HepG2 (cell line): ENCODE results near the gene FUCA1. TPM values are rescaled to one million over a fixed set of nuclear protein-coding genes. Genes with fewer than 3 reads are reported as not detected.

Source experiments
- ATAC-seq: fragments of 200-7000 bp; cut with Tn5 transposase; 3 replicates; pipeline ENCODE4 v1.9.1; 2020; ENCODE audit warnings: mild to moderate bottlenecking, moderate library complexity
- BruUV-seq: library from RNA; stranded (reverse); fragments of 400-500 nt; replicated peaks from 2 replicates; lab custom pipeline; 2021; lab: Mats Ljungman, UMichigan
- CTCF ChIA-PET: fragments of 300-600 bp; formaldehyde crosslinking; extraction: SDS; loops from one replicate; lab custom pipeline; 2021; ENCODE audit warnings: low total read pairs, inconsistent platforms, low intra/inter-chr PET ratio; lab: Yijun Ruan, JAX
- POLR2A ChIA-PET: fragments of 350-600 bp; sonication (Branson Sonifier 250); formaldehyde crosslinking; loops from one replicate; lab custom pipeline; 2020; ENCODE audit warnings: antibody characterized with exemption, inconsistent platforms; lab: Yijun Ruan, JAX
- DNase-seq: peaks from one replicate; pipeline ENCODE4 v3.0.0-alpha.2; 2015; ENCODE audit warnings: low spot score
- FAIRE-seq: peaks from 3 replicates; lab custom pipeline; 2011; peaks lifted over from hg19 to GRCh38; lab: Jason Lieb, UNC
- H2AFZ ChIP-seq: one replicate; pipeline ENCODE4 v1.6.1; 2011; ENCODE audit warnings: low read length, inconsistent platforms
- H3K27ac ChIP-seq: fragments of 300-600 bp; 3 replicates; pipeline ENCODE4 v1.8.0; 2011; ENCODE audit warnings: mixed run types, mild to moderate bottlenecking, mixed read lengths, low read length, inconsistent platforms; ENCODE audit not compliant: insufficient read depth; ENCODE audit errors: extremely low read length
- H3K27me3 ChIP-seq, 2 experiments: fragments of 200-600 bp in 1 of 2; 2 replicates in 1 of 2; 3 replicates in 1 of 2; pipeline versions ENCODE4 v1.6.0 to v1.8.0; 2011; ENCODE audit warnings: low read length in 2 of 2, mild to moderate bottlenecking in 2 of 2, moderate library complexity in 2 of 2, inconsistent platforms in 1 of 2; ENCODE audit not compliant: insufficient read depth in 2 of 2, control insufficient read depth in 1 of 2
- H3K36me3 ChIP-seq, 2 experiments: fragments of 200-600 bp in 1 of 2; replicated peaks in 1 of 2; 2 replicates in 1 of 2; 3 replicates in 1 of 2; pipeline versions ENCODE4 v1.5.1 to v1.8.0; 2011; ENCODE audit warnings: low read length in 2 of 2, inconsistent platforms in 1 of 2; ENCODE audit not compliant: insufficient read depth in 2 of 2, control insufficient read depth in 1 of 2
- H3K4me1 ChIP-seq: 2 replicates; pipeline ENCODE4 v1.5.1; 2012; ENCODE audit warnings: low read length, inconsistent platforms; ENCODE audit not compliant: insufficient read depth
- H3K4me2 ChIP-seq: 2 replicates; pipeline ENCODE4 v1.6.0; 2011; ENCODE audit warnings: low read depth, low read length, inconsistent platforms
- H3K4me3 ChIP-seq, 3 experiments: fragments of 200-600 bp in 1 of 3; sonication (generic), shearing (Covaris generic) in 1 of 3; replicated peaks in 1 of 3; 2 replicates each; pipeline ENCODE4 v1.5.1; 2011 to 2016; ENCODE audit warnings: low read length in 3 of 3, inconsistent platforms in 2 of 3, low read depth in 2 of 3, mild to moderate bottlenecking in 2 of 3, control low read depth in 1 of 3, mixed read lengths in 1 of 3; ENCODE audit not compliant: insufficient read depth in 1 of 3
- H3K79me2 ChIP-seq: one replicate; pipeline ENCODE4 v1.6.1; 2011; ENCODE audit warnings: low read length, inconsistent platforms; ENCODE audit not compliant: insufficient read depth
- H3K9ac ChIP-seq: 2 replicates; pipeline ENCODE4 v1.6.0; 2011; ENCODE audit warnings: mild to moderate bottlenecking, low read depth, low read length, inconsistent platforms; ENCODE audit not compliant: insufficient read depth
- H3K9me3 ChIP-seq: 2 replicates; pipeline ENCODE4 v1.5.1; 2012; ENCODE audit warnings: mild to moderate bottlenecking, low read length
- H4K20me1 ChIP-seq: 2 replicates; pipeline ENCODE4 v1.6.0; 2011; ENCODE audit warnings: inconsistent platforms, mild to moderate bottlenecking, low read length, moderate library complexity; ENCODE audit not compliant: insufficient read depth
- ISL2 ChIP-seq: sonication (generic); formaldehyde crosslinking; IDR thresholded peaks from 2 replicates; pipeline ENCODE4 v1.5.0; 2020; ENCODE audit warnings: missing genetic modification reagents
- JDP2 ChIP-seq: sonication (generic); formaldehyde crosslinking; IDR thresholded peaks from 2 replicates; pipeline ENCODE4 v1.8.1; 2022; ENCODE audit warnings: missing genetic modification reagents, borderline replicate concordance
- KMT2B ChIP-seq: IDR thresholded peaks from 2 replicates; pipeline ENCODE4 v1.6.1; 2016; ENCODE audit warnings: missing genetic modification reagents, missing compliant biosample characterization
- NKX3-1 ChIP-seq: sonication (generic); formaldehyde crosslinking; IDR thresholded peaks from 2 replicates; pipeline ENCODE4 v1.5.0; 2020; ENCODE audit warnings: missing genetic modification reagents
- NR2C2 ChIP-seq: sonication (generic); formaldehyde crosslinking; IDR thresholded peaks from 2 replicates; pipeline ENCODE4 v1.4.0; 2020; ENCODE audit warnings: missing genetic modification reagents, mild to moderate bottlenecking, moderate library complexity, borderline replicate concordance
- TCF7 ChIP-seq: sonication (generic); IDR thresholded peaks from 2 replicates; pipeline ENCODE4 v1.6.1; 2016; ENCODE audit warnings: antibody characterized with exemption, low read depth
- YEATS2 ChIP-seq: sonication (generic); formaldehyde crosslinking; IDR thresholded peaks from 2 replicates; pipeline ENCODE4 v1.4.0; 2020; ENCODE audit warnings: missing genetic modification reagents, borderline replicate concordance
- ZFP82 ChIP-seq: sonication (generic); formaldehyde crosslinking; IDR thresholded peaks from 2 replicates; pipeline ENCODE4 v1.5.1; 2020; ENCODE audit warnings: mild to moderate bottlenecking, missing genetic modification reagents, borderline replicate concordance
- ZIK1 ChIP-seq: sonication (generic); formaldehyde crosslinking; IDR thresholded peaks from 2 replicates; pipeline ENCODE4 v1.5.0; 2020; ENCODE audit warnings: mild to moderate bottlenecking, low read depth, missing genetic modification reagents, borderline replicate concordance
- ZNF24 ChIP-seq: fragments of 450-650 bp; IDR thresholded peaks from 2 replicates; pipeline ENCODE4 v1.6.1; 2017; ENCODE audit warnings: antibody characterized with exemption, mild to moderate bottlenecking
- ZNF782 ChIP-seq: sonication (generic); formaldehyde crosslinking; IDR thresholded peaks from 2 replicates; pipeline ENCODE4 v1.4.0; 2020; ENCODE audit warnings: missing genetic modification reagents, mild to moderate bottlenecking, borderline replicate concordance
- ZNF839 ChIP-seq: sonication (generic); formaldehyde crosslinking; IDR thresholded peaks from 2 replicates; pipeline ENCODE4 v1.4.0; 2020; ENCODE audit warnings: missing genetic modification reagents, mild to moderate bottlenecking, borderline replicate concordance
- WGBS: methylation state at CpG from one replicate; pipeline ENCODE4 v1.1.6; 2017; ENCODE audit warnings: low lambda C conversion rate; 5-methylcytosine and 5-hydroxymethylcytosine counted together
- in situ Hi-C: cut with HindIII; loops from 2 replicates; pipeline ENCODE4 v1.10.0; 2017; ENCODE audit warnings: low pct_unique_long_range_greater_than_20kb; ENCODE audit not compliant: extremely low pct_ligation_motif_present
- intact Hi-C: fragments of 100-400 bp; cut with micrococcal nuclease; formaldehyde crosslinking; loops from one replicate; pipeline ENCODE4 v1.10.0; 2022; ENCODE audit not compliant: unreplicated experiment
- polyA plus RNA-seq, 8 experiments: library from polyadenylated mRNA; depleted of rRNA in 3 of 8; stranded (reverse) in 7 of 8; unstranded in 1 of 8; fragments of >200 nt; fragmentation: Illumina TruSeq in 4 of 8; extraction: Trizol in 4 of 8; gene quantifications; 2 replicates each; pipeline versions ENCODE4 v1.2.1 to v1.2.3, GENCODE V29; 2011 to 2016; ENCODE audit warnings: low read depth in 4 of 8, missing spikeins in 1 of 8, mixed read lengths in 1 of 8; ENCODE audit not compliant: insufficient read depth in 1 of 8
- total RNA-seq, 5 experiments: library from RNA; depleted of rRNA; stranded (reverse); fragments of >200 nt; fragmentation: Illumina TruSeq; extraction: Trizol; gene quantifications; 2 replicates each; pipeline ENCODE4 v1.2.3, GENCODE V29; 2016; ENCODE audit warnings: low read depth in 1 of 5
- TF ChIP-seq, protein P1 (sequence below): sonication (generic); formaldehyde crosslinking; IDR thresholded peaks from 2 replicates; pipeline ENCODE4 v1.8.1; 2022; ENCODE audit warnings: low read depth, mild to moderate bottlenecking, missing genetic modification reagents
- TF ChIP-seq, protein P2 (sequence below): sonication (generic); formaldehyde crosslinking; IDR thresholded peaks from 2 replicates; pipeline ENCODE4 v1.5.0; 2020; ENCODE audit warnings: missing genetic modification reagents, mild to moderate bottlenecking, borderline replicate concordance
- TF ChIP-seq, protein P3 (sequence below): sonication (generic); formaldehyde crosslinking; IDR thresholded peaks from 2 replicates; pipeline ENCODE4 v1.9.0; 2021; ENCODE audit warnings: missing genetic modification reagents, borderline replicate concordance

Gene FUCA1
- total and polyA plus RNA-seq, 2 of the 13 experiments (the other 11 are each of a cell fraction or from before 2014, with no cell fraction given) = 32.7 to 33.6 TPM

GRCh38 chr1:23816361-23816760, 51.7 kb downstream of the FUCA1 start (continued):
- TF ChIP-seq ZNF24 (no peak), ZIK1 (CRISPR knock-in tag) (no peak), ZFP82 (CRISPR knock-in tag) (no peak)

GRCh38 chr1:23814016-23814415, 54.1 kb downstream of the FUCA1 start:
- intact Hi-C loops = no loop called here
- H3K4me2 ChIP-seq = no peak overlapping the region
- H4K20me1 ChIP-seq = no peaks in the 10 kb centered on the region
- ATAC-seq (no peak), DNase-seq (no peak), FAIRE-seq (no peak)
- H2AFZ ChIP-seq = no peak overlapping the region
- H3K36me3 ChIP-seq = peaks cover 2 to 32% of the 10 kb centered on the region in 2 experiments; a peak in 2 of 5 replicates
- no peak overlapping the region for H3K9ac ChIP-seq
- H3K27me3 ChIP-seq = no peaks in the 10 kb centered on the region
- ChIA-PET POLR2A (interaction anchor here (1.1 to 4.7 kb wide), 2 partner anchors 9 to 10 kb away, joined by 3 to 71 read pairs; partner anchors contain the start of gene HMGCL), CTCF (no interaction called here)
- no peaks in the 10 kb centered on the region for H3K9me3 ChIP-seq
- in situ Hi-C loops = no loop called here
- peaks cover 15% of the 10 kb centered on the region for H3K4me1 ChIP-seq
- no TSS peak for BruUV-seq
- H3K4me3 ChIP-seq = no peak overlapping the region
- no peaks in the 10 kb centered on the region for H3K79me2 ChIP-seq
- WGBS = 89% methylated on average over 3 of the region's 4 CpGs
- no peak overlapping the region for H3K27ac ChIP-seq
- TF ChIP-seq, protein P1, sequence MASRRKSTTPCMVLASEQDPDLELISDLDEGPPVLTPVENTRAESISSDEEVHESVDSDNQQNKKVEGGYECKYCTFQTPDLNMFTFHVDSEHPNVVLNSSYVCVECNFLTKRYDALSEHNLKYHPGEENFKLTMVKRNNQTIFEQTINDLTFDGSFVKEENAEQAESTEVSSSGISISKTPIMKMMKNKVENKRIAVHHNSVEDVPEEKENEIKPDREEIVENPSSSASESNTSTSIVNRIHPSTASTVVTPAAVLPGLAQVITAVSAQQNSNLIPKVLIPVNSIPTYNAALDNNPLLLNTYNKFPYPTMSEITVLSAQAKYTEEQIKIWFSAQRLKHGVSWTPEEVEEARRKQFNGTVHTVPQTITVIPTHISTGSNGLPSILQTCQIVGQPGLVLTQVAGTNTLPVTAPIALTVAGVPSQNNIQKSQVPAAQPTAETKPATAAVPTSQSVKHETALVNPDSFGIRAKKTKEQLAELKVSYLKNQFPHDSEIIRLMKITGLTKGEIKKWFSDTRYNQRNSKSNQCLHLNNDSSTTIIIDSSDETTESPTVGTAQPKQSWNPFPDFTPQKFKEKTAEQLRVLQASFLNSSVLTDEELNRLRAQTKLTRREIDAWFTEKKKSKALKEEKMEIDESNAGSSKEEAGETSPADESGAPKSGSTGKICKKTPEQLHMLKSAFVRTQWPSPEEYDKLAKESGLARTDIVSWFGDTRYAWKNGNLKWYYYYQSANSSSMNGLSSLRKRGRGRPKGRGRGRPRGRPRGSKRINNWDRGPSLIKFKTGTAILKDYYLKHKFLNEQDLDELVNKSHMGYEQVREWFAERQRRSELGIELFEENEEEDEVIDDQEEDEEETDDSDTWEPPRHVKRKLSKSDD (CRISPR knock-in tag) = no peak
- no peak for TF ChIP-seq JDP2 (CRISPR knock-in tag)
- no peak for TF ChIP-seq ZNF839 (CRISPR knock-in tag)
- no peak for TF ChIP-seq KMT2B
- no peak for TF ChIP-seq ISL2 (CRISPR knock-in tag)
- no peak for TF ChIP-seq NKX3-1 (CRISPR knock-in tag)
- no peak for TF ChIP-seq NR2C2 (CRISPR knock-in tag)
- no peak for TF ChIP-seq YEATS2 (CRISPR knock-in tag)
- no peak for TF ChIP-seq ZNF782 (CRISPR knock-in tag)
- TF ChIP-seq, protein P2, sequence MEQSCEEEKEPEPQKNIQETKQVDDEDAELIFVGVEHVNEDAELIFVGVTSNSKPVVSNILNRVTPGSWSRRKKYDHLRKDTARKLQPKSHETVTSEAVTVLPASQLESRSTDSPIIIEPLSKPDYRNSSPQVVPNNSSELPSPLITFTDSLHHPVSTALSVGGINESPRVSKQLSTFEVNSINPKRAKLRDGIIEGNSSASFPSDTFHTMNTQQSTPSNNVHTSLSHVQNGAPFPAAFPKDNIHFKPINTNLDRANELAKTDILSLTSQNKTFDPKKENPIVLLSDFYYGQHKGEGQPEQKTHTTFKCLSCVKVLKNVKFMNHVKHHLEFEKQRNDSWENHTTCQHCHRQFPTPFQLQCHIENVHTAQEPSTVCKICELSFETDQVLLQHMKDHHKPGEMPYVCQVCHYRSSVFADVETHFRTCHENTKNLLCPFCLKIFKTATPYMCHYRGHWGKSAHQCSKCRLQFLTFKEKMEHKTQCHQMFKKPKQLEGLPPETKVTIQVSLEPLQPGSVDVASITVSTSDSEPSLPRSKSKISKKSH (CRISPR knock-in tag) = no peak
- TF ChIP-seq TCF7 = no peak
- TF ChIP-seq, protein P3, sequence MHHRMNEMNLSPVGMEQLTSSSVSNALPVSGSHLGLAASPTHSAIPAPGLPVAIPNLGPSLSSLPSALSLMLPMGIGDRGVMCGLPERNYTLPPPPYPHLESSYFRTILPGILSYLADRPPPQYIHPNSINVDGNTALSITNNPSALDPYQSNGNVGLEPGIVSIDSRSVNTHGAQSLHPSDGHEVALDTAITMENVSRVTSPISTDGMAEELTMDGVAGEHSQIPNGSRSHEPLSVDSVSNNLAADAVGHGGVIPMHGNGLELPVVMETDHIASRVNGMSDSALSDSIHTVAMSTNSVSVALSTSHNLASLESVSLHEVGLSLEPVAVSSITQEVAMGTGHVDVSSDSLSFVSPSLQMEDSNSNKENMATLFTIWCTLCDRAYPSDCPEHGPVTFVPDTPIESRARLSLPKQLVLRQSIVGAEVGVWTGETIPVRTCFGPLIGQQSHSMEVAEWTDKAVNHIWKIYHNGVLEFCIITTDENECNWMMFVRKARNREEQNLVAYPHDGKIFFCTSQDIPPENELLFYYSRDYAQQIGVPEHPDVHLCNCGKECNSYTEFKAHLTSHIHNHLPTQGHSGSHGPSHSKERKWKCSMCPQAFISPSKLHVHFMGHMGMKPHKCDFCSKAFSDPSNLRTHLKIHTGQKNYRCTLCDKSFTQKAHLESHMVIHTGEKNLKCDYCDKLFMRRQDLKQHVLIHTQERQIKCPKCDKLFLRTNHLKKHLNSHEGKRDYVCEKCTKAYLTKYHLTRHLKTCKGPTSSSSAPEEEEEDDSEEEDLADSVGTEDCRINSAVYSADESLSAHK = no peak
